Activated CD8-positive, alpha-beta memory T cell treated with anti-CD3 and anti-CD28 coated beads for 1 hour (primary cell): ENCODE measurements around the gene HEG1.
A peak's percentile ranks its signal among the peaks of the same experiment; 100 is the strongest.

Experiments
- DNase-seq, 2 donors: peaks; one replicate each; pipeline ENCODE4 v3.0.0-alpha.2; 2020; ENCODE audit warnings: low read depth in 1 of 2; ENCODE audit errors: extremely low read depth in 1 of 2

The HEG1 gene

DNA sequence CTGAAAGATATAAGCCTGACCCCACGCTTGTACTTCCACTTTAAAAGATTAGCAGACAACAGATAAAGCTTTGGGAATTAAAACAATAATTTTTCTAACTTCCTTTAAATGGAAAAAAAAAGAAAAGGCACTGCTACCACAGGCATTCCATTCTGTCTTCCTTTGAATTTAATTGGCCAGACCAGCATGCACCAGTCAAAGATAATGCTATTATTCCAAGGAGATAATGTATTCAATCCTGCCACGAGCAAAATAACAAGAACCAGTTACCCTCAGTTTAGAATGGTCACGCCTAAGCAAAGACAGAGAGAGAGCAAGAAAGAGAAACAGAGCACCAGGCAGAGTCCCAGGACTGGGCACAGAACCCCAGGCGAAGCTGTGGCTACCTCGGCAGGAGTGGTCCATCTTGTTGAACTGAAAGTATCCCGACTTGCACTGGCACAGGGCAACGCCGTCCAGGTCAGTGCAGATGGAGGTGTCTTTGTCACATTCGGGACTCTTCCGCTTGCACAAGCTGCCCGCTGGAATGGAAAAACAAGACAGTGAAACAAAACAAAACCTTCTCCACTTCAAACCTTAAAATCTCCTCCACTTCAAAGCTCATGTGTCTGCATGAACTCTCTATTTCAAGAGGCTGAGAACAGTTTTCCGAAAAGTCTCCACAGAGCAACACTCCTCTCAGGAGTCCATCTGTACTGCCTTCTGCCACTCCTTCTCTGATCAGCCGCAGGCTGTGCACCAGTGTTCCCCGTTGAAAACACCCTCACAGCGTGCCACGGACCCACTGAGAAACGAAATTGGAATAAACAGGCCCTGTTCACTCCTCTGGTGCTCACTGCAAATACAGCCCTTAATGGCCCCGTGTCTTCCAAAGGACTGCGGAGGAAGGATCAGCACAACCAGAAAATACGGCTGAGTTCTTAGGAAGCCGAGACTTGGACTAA, 58.2 kb downstream of the HEG1 start:
- DNase-seq: no peak

- peak; percentile 11 to 14 for DNase-seq
Measured at GRCh38 chr3:124995460-124995994, 60.3 kb downstream of the HEG1 start.

- DNase-seq: no peak
Measured at GRCh38 chr3:124993466-124993865, 62.3 kb downstream of the HEG1 start.

GRCh38 chr3:124992041-124992440, 63.8 kb downstream of the HEG1 start:
- no peak for DNase-seq

DNA sequence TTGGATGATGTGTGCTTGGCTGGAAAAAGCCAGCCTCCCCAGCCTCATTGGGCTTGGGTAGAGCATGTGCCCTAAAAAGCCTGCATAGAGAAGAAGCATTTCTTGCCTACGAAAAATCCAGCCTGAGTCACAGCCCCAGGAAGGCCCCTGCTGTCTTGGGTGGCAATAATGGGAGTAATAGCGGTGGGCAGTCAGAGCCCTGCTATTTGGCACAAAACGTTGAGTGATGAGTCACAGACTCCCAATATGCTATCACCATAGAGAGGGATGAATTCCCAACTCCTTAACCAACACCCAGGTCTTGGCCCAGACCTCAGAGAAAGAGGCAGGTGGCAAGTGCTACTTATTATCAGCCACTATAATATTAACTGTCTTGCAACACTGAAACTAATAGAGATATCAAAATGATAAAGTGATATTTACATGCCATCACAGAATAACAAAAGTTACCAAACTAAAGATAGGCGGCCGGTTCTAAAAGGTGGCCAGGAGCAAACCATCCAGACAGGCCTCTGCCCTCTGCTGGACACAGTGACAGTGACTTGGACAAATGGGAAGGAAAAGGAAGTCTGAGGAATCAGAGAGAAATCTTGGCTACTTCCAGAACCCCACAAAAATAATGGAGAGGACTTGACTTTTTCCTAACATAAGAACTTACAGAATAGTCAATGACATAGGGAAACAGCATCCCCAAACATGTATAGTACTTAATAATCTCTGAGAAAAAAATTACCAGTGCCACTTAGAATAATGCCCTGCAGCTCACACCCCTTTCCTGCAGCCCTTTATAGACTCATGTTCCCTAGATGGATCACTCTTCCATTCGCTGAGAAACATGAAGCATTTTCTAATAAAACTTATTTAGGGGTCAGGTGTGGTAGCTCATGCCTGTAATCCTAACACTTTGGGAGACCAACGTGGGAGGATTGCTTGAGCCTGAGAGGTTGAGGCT, 69.3 kb downstream of the HEG1 start:
- DNase-seq: no peak

- no peak for DNase-seq
Measured at GRCh38 chr3:124985349-124985748, 70.4 kb downstream of the HEG1 start.

DNA sequence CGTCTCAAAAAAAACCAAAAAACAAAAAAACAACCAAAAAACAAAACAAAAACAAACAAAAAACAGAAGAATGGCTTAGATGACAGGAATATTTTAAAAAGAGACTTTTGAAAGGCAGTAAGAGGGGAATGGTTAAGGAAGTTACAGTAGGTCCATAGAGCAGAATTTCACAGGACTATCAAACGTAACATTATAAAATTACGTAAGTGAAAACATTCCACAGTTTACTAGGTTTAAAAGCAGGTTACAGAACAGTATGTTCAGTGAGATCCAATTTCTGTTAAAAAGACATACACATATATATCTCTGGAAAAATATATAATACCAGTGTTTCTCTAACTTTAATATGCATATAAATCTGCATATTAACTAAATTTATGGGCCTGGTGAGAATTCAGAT, 71.0 kb downstream of the HEG1 start:
- no peak for DNase-seq

DNA sequence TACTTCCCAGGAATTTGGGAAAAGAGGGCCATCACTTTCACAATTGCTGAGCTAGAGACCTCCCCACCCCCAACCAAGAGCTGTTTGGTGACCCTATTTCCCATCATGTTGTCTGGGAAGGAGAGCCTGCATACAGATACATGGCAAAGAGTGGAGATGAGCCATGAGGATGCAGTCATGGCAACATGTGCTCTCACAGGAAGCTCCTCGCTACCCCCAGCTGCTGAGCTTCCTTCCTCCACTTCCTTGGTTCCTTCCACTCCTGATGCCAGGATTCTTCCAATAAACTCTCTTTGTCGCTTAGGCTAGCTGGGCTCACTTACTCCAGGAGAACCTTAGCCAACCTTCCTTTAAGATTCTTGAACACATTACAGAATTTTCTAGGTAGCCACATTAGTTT, 72.9 kb downstream of the HEG1 start:
- no peak for DNase-seq

DNA sequence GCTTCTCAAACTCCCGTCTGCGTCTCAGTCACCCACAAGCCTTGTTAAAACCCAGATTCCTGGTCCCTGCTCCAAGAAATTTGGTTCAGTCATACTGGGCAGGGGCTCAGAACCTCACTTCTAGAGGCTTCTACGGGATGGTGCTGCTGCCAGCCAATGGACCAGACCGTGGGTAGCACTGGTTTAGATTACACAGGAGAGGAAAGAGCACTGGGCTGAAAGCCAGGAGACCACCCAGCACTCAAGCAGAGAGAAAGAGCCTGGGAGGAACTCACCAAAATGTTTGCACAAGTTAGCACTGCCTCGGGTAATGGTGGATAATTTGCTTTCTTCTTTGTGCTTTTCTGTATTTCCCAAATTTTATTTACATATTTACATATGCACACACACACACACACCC, 74.3 kb downstream of the HEG1 start:
- DNase-seq: no peak

DNA sequence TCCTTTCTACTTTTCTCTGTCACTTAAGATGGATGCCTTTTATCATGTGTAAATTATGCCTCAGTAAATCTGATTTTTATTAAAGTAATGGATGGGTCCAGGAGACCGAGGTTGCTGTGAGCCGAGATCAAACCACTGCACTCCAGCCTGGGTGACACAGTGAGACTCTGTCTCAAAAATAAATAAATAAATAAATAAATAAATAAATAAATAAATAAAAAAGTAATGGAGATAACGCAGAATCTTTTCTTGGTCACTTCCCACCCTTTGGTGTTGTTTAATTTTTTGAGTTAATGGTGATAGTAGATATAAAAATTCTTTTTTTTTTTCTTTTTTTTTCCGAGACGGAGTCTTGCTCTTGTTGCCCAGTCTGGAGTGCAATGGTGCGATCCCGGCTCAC, 77.2 kb downstream of the HEG1 start:
- no peak for DNase-seq

GRCh38 chr3:124976383-124976782, 79.4 kb downstream of the HEG1 start:
- DNase-seq: no peak

DNA sequence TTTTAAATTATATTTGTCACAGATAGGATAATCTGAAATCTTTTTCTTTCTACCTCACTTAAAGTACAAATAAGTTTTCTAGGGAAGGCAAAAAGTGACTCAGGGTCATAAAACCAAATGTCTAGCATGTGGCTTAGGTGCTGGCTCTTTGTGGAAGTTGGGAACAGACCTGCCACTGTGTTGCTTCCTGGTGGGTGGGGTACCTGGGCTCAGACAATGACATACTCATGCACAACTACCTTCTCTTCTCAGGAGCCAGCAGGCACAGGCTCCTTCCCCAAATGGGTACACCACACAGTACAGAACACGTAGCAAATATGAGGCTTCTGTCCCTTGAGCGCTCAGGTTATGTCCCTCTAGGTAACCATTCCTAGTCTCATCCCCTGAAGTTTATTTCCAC, 81.1 kb downstream of the HEG1 start:
- DNase-seq: no peak

- DNase-seq: no peak
Measured at GRCh38 chr3:124973290-124973689, 82.5 kb downstream of the HEG1 start.

DNA sequence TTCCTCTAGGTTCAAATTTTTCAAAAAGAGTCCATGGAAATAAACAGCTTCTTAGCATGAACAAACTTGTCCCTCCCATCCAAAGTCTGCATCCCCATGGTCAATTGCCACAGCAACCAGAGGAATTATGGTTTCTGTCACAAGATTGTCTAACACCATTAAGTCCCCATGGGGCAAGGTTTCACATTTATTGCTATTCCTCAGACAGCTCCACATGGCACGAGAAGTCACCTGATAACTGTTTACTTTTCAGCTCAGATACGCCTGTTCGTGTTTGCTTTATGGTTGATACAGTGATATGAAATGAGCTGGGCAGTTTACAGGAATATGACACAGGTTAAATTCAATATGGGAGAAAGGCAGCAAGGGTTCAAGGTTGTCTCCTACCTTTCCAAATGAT, 83.3 kb downstream of the HEG1 start:
- DNase-seq: no peak

DNA sequence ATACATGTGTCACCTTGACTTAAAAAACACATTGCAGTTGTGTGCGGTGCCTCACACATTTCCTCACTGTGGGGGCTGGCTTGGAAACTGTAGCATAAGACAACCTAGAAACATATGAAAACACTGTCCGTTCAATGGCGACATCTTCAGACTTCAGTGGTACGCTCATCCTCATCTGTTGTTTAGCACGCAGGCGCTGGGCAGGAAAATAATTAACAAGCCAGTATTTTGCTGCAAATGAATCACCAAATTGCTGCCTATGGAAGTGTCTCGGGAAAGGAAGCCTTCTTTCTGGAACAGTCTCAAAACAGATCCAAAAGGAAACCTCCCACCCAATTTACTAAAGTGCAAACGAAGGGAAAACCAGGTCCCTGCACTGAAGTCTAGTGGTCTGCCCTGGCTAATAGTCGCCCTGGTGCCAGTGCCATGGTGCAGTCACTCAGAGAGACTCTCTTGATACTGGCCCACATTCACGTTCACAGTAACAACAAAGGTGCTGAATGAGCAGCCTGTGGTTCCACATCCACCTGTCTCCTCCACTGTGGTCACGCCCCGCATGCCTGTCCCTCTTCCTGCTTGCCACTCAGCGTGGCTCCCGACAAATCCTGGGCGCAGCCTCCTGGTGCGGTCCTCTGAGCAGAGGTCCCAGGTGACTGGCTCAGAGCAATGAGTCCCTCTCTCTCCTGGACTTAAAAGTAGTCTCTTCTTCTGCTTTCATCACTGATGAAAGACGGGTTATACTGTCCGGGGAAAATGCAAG, 85.7 kb downstream of the HEG1 start:
- no peak for DNase-seq

- no peak for DNase-seq
Measured at GRCh38 chr3:124969190-124969589, 86.6 kb downstream of the HEG1 start.

- no peak for DNase-seq
Measured at GRCh38 chr3:124967964-124968363, 87.8 kb downstream of the HEG1 start.

- no peak for DNase-seq
Measured at GRCh38 chr3:124966521-124967445, 89.0 kb downstream of the HEG1 start.

- no peak for DNase-seq
Measured at GRCh38 chr3:124965413-124965812, 90.4 kb downstream of the HEG1 start.

DNA sequence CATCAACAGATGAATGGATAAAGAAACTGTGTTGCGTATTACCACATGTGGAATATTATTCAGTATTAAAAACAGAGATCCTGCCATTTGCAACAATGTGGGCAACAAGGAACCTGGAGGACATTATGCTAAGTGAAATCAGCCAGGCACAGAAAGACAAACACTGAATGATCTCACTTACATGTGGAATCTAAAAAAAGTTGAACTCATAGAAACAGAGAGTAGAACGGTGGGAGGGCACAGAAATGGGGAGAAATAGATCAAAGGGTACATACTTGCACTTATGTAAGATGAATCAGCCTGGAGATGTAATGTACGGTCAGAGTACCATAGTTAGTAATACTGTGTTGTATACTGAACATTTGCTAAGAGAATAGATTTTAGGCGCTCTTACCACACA, 91.4 kb downstream of the HEG1 start:
- no peak for DNase-seq
